ENCODE results near the gene ANKRD30B.
"Not testable (repeated sequence)": the region's sequence is repeated elsewhere in the genome, so short reads cannot be mapped to it uniquely, and the experiment has no call there.

Gene ANKRD30B

GRCh38 chr18:14747513-14748474 lies at the start of gene ANKRD30B:
Gene ANKRD30B (plus strand): TSS chr18:14748172. CDS start chr18:14748420, 248 bp downstream.
- no peaks in the 10 kb centered on the region for H3K36me3 ChIP-seq (ENCODE audit: insufficient read depth, low read length)
- no peak for DNase-seq
- no peak within 1 kb of the TSS for H3K4me3 ChIP-seq (ENCODE audit: low read depth in 1 of 2, low read length in 2 of 2)
- no peak within 1 kb of the TSS for H3K27ac ChIP-seq (ENCODE audit: low read length)
- TF ChIP-seq CTCF (IDR thresholded peaks at IDR 0.05; ENCODE audit: borderline replicate concordance, extremely low read depth, low read length, poor library complexity, severe bottlenecking) (no peak), EZH2 (IDR thresholded peaks at IDR 0.05; ENCODE audit: borderline replicate concordance, low read depth, low read length, severe bottlenecking) (no peak)
- H3K79me2 ChIP-seq (ENCODE audit: insufficient read depth, low read length) = no peaks in the 10 kb centered on the region
- no peak within 1 kb of the TSS for H3K9ac ChIP-seq (ENCODE audit: low read depth, low read length)
- ATAC-seq (ENCODE audit: insufficient read depth, low read depth) = no peak
- no peaks in the 10 kb centered on the region for H4K20me1 ChIP-seq (ENCODE audit: insufficient read depth, low read length)
- no peak within 1 kb of the TSS for H3K4me2 ChIP-seq (ENCODE audit: insufficient read depth, low read length)
- no peaks in the 10 kb centered on the region for H3K4me1 ChIP-seq (ENCODE audit: insufficient read depth, low read length)
- no peaks in the 10 kb centered on the region for H3K27me3 ChIP-seq (ENCODE audit: insufficient read depth, low read length, poor library complexity)
- H2AFZ ChIP-seq (ENCODE audit: low read depth, low read length) = no peak within 1 kb of the TSS
- H3K9me3 ChIP-seq (ENCODE audit: insufficient read depth, low read length, severe bottlenecking) = peaks cover 10% of the 10 kb centered on the region

GRCh38 chr18:14701286-14702040 lies 46.5 kb upstream of the ANKRD30B start:
- H3K9ac ChIP-seq (ENCODE audit: low read depth, low read length); H4K20me1 ChIP-seq (ENCODE audit: insufficient read depth, low read length); H3K36me3 ChIP-seq (ENCODE audit: insufficient read depth, low read length); H3K27ac ChIP-seq (ENCODE audit: low read length); ATAC-seq (ENCODE audit: insufficient read depth, low read depth); DNase-seq; H3K79me2 ChIP-seq (ENCODE audit: insufficient read depth, low read length); H3K4me1 ChIP-seq (ENCODE audit: insufficient read depth, low read length); H2AFZ ChIP-seq (ENCODE audit: low read depth, low read length); H3K4me3 ChIP-seq (ENCODE audit: low read depth in 1 of 2, low read length in 2 of 2); H3K27me3 ChIP-seq (ENCODE audit: insufficient read depth, low read length, poor library complexity); H3K9me3 ChIP-seq (ENCODE audit: insufficient read depth, low read length, severe bottlenecking); H3K4me2 ChIP-seq (ENCODE audit: insufficient read depth, low read length): not testable (repeated sequence)

- not testable (repeated sequence) for ATAC-seq (ENCODE audit: insufficient read depth, low read depth); H3K9ac ChIP-seq (ENCODE audit: low read depth, low read length); H3K4me2 ChIP-seq (ENCODE audit: insufficient read depth, low read length); H3K4me3 ChIP-seq (ENCODE audit: low read depth in 1 of 2, low read length in 2 of 2); DNase-seq; H3K36me3 ChIP-seq (ENCODE audit: insufficient read depth, low read length); H4K20me1 ChIP-seq (ENCODE audit: insufficient read depth, low read length); H3K4me1 ChIP-seq (ENCODE audit: insufficient read depth, low read length); H2AFZ ChIP-seq (ENCODE audit: low read depth, low read length); H3K9me3 ChIP-seq (ENCODE audit: insufficient read depth, low read length, severe bottlenecking); H3K27me3 ChIP-seq (ENCODE audit: insufficient read depth, low read length, poor library complexity); H3K79me2 ChIP-seq (ENCODE audit: insufficient read depth, low read length); H3K27ac ChIP-seq (ENCODE audit: low read length)
Measured at GRCh38 chr18:14709761-14710160, 38.2 kb upstream of the ANKRD30B start.

- not testable (repeated sequence) for H3K4me2 ChIP-seq (ENCODE audit: insufficient read depth, low read length); H3K27ac ChIP-seq (ENCODE audit: low read length); H3K79me2 ChIP-seq (ENCODE audit: insufficient read depth, low read length); H2AFZ ChIP-seq (ENCODE audit: low read depth, low read length); H4K20me1 ChIP-seq (ENCODE audit: insufficient read depth, low read length); ATAC-seq (ENCODE audit: insufficient read depth, low read depth); H3K36me3 ChIP-seq (ENCODE audit: insufficient read depth, low read length); H3K27me3 ChIP-seq (ENCODE audit: insufficient read depth, low read length, poor library complexity); H3K4me3 ChIP-seq (ENCODE audit: low read depth in 1 of 2, low read length in 2 of 2); H3K9me3 ChIP-seq (ENCODE audit: insufficient read depth, low read length, severe bottlenecking); H3K4me1 ChIP-seq (ENCODE audit: insufficient read depth, low read length); H3K9ac ChIP-seq (ENCODE audit: low read depth, low read length); DNase-seq
Measured at GRCh38 chr18:14721569-14721968, 26.4 kb upstream of the ANKRD30B start.

GRCh38 chr18:14739056-14739455 lies 8.9 kb upstream of the ANKRD30B start:
- not testable (repeated sequence) for H3K4me2 ChIP-seq (ENCODE audit: insufficient read depth, low read length); DNase-seq; H3K36me3 ChIP-seq (ENCODE audit: insufficient read depth, low read length); H4K20me1 ChIP-seq (ENCODE audit: insufficient read depth, low read length); H3K9me3 ChIP-seq (ENCODE audit: insufficient read depth, low read length, severe bottlenecking); ATAC-seq (ENCODE audit: insufficient read depth, low read depth); H3K4me3 ChIP-seq (ENCODE audit: low read depth in 1 of 2, low read length in 2 of 2); H3K27me3 ChIP-seq (ENCODE audit: insufficient read depth, low read length, poor library complexity); H3K4me1 ChIP-seq (ENCODE audit: insufficient read depth, low read length); H3K9ac ChIP-seq (ENCODE audit: low read depth, low read length); H3K27ac ChIP-seq (ENCODE audit: low read length); H3K79me2 ChIP-seq (ENCODE audit: insufficient read depth, low read length); H2AFZ ChIP-seq (ENCODE audit: low read depth, low read length)
